ENCODE results near the gene EZH2.

Gene EZH2

DNA sequence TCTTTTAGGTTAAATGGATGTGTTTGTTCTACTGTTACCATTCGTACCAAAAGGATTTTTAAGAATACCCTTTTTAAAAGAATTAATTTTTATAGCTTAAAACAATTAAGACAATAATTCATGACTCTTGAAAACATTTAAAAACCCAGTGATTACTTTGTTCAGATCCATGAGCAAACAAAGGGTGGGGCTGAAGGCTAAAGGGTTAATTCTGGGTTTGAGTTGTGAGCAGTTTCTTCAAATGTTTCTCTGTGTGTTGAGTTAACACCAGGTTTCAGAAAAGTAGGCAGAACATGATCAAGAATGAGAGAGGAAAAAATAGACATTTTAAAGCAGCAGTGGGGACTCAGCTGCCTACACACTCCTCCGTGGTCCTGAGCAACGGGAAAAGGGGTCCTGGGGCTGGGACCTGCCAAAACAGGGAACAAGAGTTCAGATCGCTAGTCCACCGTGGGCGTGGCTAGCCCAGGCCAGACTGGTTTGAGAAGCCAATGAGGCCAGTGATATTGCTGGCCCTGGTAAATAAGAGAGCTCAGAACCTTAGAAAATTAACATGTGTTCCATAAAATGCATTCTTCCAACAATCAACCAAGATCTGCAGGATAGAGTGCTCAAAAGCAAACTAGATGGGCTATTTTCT lies 14.9 kb upstream of the EZH2 start:
- no peak for DNase-seq

DNA sequence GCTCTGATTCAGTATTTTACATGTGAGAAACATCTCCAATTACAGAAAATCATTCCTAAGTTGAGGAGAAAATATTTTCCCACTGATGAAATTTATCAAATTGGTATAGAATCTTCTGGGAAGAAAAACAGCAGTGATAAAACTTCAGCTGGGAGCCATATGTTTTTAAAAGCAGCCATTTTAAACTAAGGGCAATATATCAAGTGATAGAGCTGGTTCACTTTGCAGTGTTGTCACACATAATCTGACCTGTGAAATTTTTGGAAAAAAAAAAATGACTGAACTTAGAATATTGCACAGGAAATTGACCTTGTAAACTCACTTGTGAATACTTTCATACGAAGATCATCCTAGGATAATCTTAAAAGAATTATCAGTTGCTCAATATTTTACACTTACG lies 10.5 kb upstream of the EZH2 start:
- DNase-seq = no peak

DNA sequence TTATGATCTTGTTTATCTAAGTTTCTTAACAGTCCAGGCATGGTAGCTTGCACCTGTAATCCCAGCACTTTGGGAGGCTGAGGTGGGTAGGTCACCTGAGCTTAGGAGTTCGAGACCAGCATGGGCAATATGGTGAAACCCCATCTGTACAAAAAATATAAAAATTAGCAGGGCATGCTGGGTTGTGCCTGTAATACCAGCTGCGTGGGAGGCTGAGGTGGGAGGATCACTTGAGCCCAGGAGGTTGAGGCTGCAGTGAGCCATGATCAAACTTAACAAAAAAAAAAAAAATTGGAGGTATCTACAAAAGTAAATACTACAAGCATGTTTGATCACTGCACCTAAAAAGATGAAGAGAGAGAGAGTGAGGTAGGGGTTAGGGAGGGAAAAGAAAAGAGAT lies 9.0 kb upstream of the EZH2 start:
- DNase-seq = no peak

DNA sequence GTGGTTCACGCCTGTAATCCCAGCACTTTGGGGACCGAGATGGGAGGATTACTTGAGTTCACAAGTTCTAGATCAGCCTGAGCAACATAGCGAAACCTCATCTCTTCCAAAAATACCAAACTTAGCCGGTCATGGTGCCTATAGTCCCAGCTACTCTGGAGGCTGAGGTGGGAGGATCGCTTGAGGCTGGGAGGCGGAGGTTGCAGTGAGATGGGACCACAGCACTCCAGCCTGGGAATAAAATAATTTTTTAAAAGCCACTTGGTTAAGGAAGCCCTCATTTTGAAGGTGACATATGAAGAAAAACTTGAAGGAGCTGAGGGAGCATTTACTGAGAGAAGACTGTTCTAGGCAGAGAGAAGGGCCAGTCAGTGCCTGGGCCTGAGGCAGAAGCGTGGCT lies 4.2 kb upstream of the EZH2 start:
- DNase-seq = no peak

DNA sequence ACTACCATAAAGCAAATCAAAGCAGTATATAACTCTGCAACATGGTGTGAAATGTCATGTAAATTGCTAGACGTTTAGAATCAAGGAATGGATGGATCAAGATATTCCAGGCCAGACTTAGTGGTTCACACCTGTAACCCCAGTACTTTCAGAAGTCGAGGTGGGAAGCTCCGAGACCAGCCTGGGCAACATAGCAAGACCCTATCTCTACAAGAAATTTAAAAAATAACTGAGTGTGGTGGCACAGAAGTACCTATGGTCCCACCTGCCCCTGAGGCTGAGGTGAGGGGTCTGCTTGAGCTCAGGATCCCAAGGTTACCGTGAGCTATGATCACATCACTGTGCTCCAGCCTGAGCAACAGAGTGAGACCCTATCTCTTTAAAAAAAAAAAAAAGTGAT lies 2.8 kb upstream of the EZH2 start:
- no peak for DNase-seq

DNA sequence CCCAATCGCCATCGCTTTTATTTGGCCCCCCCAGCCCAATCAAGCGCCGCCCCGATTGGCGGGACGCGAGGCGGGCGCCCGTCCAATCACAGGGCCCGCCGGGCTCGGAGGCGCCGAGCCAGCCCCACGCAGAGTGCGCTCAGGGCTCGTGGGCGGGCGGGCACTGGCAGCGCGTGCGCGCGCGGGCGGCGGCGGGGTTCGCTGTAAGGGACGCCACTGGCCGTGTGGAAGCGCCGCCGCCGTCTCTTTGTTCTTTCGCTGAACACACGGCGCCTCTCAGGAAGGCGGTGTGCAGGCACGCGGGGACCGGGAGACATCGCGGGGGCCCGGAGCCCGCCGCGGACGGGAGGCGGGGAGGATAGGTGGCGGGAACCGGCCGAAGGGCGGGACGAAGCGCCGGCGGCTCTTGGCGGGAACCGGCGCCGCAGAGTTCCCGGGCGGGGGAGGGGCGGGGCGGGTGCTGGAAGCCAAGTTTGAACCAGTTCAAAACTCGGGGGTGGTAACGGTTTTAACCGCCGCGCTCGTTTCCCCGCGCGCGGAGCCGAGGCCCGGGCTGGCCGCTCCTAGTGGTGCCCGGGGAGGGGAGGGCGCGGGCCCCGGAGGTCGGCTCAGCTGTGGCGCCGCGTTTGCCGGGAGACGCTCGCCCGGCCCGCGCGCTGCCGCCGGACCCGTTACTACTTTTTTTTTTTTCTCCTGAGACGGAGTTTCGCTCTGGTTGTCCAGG lies 370 bp upstream of the EZH2 start:
- DNase-seq = peak; percentile 92

DNA sequence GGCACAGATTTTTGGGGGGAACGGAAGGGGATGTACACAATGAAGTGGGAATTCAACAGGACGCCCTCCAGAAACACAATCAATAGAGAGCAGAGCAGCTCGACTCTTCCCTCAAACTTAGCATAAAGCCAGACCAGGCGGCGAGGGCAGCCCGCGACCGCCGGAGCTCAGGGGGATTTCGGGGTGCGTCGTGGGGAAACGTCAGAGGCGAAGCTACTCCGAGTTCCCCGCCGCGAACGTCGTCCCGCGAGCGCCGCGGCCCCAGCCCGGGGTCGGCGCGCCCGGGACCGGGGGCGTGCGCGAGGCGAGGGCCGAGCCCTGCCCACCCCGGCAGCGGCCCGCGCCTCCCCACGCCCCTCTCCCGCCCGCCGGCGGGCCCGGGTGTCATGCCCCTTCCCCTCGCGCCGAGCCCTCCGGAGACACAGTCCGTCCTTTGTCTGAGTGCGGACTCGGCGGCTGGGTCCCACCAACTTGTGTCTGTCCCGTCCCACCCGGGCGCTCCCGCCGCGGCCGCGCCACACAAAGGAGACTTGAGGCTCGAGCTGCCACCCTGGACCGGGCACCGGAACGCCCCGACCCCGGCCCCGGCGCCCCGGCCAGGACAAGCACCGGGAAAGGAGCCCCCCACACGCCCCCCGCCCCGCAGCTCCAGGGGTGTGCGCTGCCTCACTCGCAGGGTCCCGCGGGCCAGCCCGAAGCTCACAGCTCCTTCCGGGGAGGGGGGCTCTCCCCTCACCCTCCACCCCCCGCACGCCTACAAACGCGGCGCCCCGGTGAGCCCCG lies 634 bp downstream of the EZH2 start:
- peak; percentile 27 for DNase-seq

DNA sequence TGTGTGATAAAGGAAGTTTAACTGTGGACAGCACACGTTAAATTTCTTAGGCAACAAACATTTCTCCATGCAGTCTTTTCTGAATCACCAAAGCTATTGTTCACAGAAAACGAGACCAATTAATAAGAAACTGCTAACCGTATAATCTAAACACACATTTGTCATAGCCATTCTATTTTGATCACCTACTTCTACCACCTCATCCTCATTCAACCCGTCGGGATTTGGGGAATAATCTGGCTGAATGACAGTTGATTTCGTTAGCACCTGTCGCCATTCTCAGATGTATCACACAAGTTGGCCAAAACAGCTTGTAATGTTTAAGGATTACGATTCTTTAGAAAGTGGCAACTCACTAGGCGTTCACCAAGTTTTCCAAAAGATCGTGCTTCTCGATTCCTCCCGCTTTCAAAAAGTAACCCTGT lies 1.2 kb downstream of the EZH2 start:
- DNase-seq = no peak

GRCh38 chr7:148882192-148882591 lies 1.9 kb downstream of the EZH2 start:
- DNase-seq = no peak

GRCh38 chr7:148878317-148878716 lies 5.8 kb downstream of the EZH2 start:
- DNase-seq = no peak

GRCh38 chr7:148877517-148877916 lies 6.6 kb downstream of the EZH2 start:
- DNase-seq = no peak

DNA sequence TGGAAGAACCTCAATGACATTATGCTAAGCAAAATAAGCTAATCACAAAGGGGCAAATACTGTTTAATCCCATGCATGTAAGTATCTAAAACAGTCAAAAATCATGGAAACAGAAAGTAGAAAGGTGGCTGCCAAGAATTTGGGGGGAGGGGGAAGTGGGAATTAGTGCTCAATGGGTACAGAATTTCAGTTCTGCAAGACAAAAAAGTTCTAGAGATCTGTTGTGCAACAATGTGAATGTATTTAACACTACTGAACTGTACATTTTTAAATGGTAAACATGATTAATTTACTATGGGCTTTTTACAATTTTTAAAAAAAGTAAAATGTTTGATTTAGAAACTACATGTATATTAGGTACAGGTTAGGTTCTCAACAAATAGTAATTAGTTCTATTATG lies 11.9 kb downstream of the EZH2 start:
- no peak for DNase-seq

GRCh38 chr7:148871551-148871950 lies 12.5 kb downstream of the EZH2 start:
- no peak for DNase-seq

DNA sequence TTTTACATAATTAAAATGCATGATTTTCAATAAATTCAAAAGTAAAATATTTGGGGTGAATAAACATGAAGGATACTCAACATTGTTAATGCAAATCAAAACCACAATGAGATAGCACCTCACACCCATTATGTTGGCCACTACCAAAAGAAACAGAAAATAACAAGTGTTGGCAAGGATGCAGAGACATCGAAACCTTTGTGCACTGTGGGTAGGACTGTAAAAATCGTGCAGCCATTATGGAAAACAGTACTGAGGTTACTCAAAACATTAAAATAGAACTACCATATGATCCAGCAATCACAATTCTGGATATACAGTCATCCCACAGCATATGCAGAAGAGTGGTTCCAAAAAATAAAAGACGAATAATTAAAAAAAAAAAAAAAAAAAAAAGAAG lies 13.1 kb downstream of the EZH2 start:
- DNase-seq = no peak

- no peak for DNase-seq
Measured at GRCh38 chr7:148868378-148868674, 15.8 kb downstream of the EZH2 start.

DNA sequence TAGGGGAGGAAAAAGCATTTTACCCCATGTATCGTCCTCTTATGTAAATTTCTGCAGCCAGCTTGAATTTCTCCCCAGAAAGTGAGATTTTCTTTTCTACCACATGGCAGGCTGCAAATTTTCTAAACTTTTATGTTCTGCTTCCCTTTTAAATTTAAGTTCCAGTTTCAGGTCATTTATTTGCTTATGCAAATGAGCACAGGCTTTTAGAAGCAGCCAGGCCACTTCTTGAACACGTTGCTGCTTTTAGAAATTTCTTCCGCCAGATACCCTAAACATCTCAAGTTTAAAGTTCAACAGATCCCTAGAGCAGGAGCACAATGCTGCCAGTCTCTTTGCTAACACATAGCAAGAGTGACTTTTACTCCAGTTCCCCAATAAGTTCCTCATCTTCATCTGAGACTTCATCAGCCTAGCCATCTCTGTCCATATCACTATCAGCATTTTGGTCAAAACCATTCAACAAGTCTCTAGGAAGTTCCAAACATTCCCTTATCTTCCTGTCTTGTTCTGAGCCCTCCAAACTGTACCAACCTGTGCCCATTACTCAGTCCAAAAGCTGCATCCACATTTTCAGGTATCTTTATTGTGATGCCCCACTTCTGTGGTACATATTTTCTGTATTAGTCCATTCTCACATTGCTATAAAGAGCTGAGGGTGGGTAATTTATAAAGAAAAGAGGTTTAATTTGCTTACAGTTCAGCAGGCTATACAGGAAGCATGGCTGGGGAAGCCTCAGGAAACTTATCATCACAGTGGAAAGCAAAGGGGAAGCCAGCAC lies 16.3 kb downstream of the EZH2 start:
- no peak for DNase-seq

DNA sequence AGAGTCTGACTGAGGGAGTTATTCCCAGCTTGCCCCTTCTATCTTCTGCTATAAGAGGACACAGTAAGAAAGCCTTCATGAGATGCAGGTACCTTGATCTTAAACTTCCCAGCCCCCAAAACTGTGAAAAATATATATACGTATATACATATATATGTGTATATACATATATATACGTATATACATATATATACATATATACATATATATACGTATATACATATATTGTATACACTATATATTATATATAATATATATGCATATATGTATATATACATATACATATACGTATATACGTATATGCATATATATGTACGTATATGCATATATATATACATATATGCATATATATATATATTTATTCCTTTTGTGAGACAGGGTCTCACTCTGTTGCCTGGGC lies 17.7 kb downstream of the EZH2 start:
- no peak for DNase-seq

GRCh38 chr7:148865283-148865682 lies 18.8 kb downstream of the EZH2 start:
- no peak for DNase-seq

DNA sequence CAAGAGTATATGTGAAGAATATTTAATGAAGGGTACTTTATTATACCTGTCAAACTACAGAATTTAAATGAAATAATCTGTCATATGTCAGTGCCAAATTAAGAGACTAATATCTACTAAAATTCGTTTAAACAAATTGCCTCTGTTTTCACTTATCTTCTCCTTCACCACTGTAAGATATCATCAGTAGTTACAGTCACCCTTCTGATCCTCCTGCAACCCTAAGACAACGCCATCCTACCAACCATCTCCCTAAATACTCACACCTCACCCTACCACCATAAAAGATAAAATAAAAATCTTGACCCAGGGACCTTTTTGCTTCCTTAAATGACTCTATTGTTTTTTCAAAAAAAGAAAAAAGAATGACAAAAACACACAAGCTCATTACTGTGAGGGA lies 20.8 kb downstream of the EZH2 start:
- DNase-seq = peak; percentile 43

DNA sequence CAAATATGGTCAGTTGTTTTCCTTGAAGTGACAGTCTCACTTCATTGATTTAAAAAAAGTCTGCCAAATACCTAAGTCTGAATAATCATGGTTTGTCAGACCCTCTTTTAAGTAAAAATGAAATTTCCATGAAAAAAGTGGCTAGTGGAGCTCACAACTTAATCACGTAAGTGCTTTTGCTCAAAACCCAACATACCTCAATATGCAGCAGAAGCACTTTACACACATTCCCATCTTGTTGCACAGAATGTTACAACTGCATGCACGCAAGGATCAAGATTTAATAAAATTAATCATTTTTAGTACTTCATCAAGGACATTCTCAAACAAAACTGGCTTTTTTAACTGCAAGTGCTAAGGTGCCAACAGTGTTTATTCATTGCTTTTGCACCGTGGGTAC lies 21.6 kb downstream of the EZH2 start:
- no peak for DNase-seq

DNA sequence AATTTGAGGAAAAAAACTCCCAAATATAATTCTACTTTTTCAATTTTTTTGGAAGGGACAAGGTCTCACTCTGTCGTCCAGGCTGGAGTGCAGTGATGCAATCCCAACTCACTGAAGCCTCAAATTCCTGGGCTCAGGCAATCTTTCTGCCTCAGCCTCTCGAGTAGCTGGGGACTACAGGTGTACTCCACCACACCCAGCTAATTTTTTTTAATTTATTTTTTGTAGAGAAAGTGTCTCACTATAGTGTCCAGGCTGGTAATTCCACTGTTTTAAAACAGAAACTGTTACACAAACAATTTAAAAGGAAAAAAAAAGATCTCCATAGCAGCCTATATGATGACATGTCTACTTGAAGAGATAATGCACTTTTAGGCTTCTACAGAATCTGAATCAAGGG lies 25.6 kb downstream of the EZH2 start:
- DNase-seq = no peak

- DNase-seq = peak; percentile 30
Measured at GRCh38 chr7:148856891-148857290, 27.2 kb downstream of the EZH2 start.

DNA sequence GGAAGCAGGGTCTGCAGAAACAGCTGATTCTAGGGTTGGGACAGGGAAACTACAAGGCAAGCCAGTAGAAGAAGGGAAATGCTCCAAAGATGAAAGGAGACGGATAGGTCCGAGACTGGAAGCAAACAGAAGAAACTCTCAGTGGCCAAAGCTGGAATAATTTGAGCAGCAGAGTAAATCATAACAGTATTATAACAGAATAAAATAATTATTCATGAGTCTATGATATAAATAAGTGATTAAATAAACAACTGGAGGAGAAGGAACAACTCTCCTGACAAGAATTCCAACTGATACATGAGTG lies 27.6 kb downstream of the EZH2 start:
- DNase-seq = no peak

DNA sequence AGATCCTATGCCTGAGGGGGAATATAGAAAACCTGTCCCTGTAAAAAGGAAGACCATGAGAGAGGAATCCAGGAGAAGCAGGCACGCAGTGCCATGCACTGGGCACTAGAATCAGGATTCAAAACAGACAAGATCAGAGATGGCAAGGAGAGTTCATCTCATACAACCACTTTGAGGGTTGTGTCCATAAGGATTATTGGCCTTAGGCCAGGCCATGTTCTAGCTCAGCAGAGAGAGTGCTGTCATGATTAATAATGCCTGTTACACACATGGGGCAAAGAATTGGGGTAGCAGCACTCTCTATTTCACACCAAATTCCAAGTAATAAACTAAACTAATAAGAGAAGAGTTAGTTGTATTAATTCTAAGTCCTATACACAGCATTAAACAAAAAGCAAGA lies 29.1 kb downstream of the EZH2 start:
- DNase-seq = no peak
